Epithelial cell of proximal tubule (primary cell): ENCODE results near the gene PIANP. TPM values are rescaled to one million over a fixed set of nuclear protein-coding genes. Genes with fewer than 3 reads are reported as not detected.

Experiments
- total RNA-seq: library from RNA; depleted of rRNA; stranded (reverse); fragments of >200 nt; gene quantifications from 2 replicates; pipeline ENCODE4 v1.2.3, GENCODE V29; 2015

PIANP gene
- total RNA-seq, 1 donor from 2014 or later: 0.06 TPM

Other genes with a start within 250 kb of the PIANP start
- 6.5 and 17.0 TPM in 2 replicates for gene TAPBPL, start 248.8 kb downstream of the PIANP start, total RNA-seq
- 2.0 and 2.6 TPM in 2 replicates for gene VAMP1, start 230.1 kb downstream of the PIANP start, total RNA-seq
- gene MRPL51, start 207.6 kb downstream of the PIANP start, total RNA-seq: 132 and 156 TPM in 2 replicates
- 74.8 and 109 TPM in 2 replicates for gene NCAPD2, start 206.7 kb downstream of the PIANP start, total RNA-seq
- 6,260 and 7,673 TPM in 2 replicates for gene GAPDH, start 166.3 kb downstream of the PIANP start, total RNA-seq
- gene IFFO1, start 144.8 kb downstream of the PIANP start, total RNA-seq: 7.5 and 11.3 TPM in 2 replicates
- gene NOP2, start 132.5 kb downstream of the PIANP start, total RNA-seq: 43.2 and 66.0 TPM in 2 replicates
- 242 and 346 TPM in 2 replicates for gene CHD4, start 93.4 kb downstream of the PIANP start, total RNA-seq
- 0.81 and 0.94 TPM in 2 replicates for gene LPAR5, start 64.9 kb downstream of the PIANP start, total RNA-seq
- gene ACRBP, start 53.4 kb downstream of the PIANP start, total RNA-seq: 0.58 TPM in 1 of 2 replicates, not detected in the other
- 18.4 and 60.0 TPM in 2 replicates for gene ING4, start 37.7 kb downstream of the PIANP start, total RNA-seq
- 19.9 and 21.9 TPM in 2 replicates for gene ZNF384, start 11.4 kb downstream of the PIANP start, total RNA-seq
- gene COPS7A, start 23.2 kb upstream of the PIANP start, total RNA-seq: 59.2 and 63.5 TPM in 2 replicates
- gene MLF2, start 52.3 kb upstream of the PIANP start, total RNA-seq: 185 and 294 TPM in 2 replicates
- gene PTMS, start 65.5 kb upstream of the PIANP start, total RNA-seq: 91.7 and 266 TPM in 2 replicates
- not detected in 2 replicates for gene LAG3, start 71.7 kb upstream of the PIANP start, total RNA-seq
- 0.07 and 0.75 TPM in 2 replicates for gene CD4, start 88.7 kb upstream of the PIANP start, total RNA-seq
- 1.0 and 1.2 TPM in 2 replicates for gene GPR162, start 121.0 kb upstream of the PIANP start, total RNA-seq
- gene P3H3, start 127.6 kb upstream of the PIANP start, total RNA-seq: 19.1 and 30.4 TPM in 2 replicates
- 0.29 and 4.2 TPM in 2 replicates for gene GNB3, start 140.1 kb upstream of the PIANP start, total RNA-seq
- gene CDCA3, start 150.5 kb upstream of the PIANP start, total RNA-seq: 85.0 and 97.4 TPM in 2 replicates
- gene USP5, start 151.3 kb upstream of the PIANP start, total RNA-seq: 60.5 and 83.8 TPM in 2 replicates
- gene TPI1, start 166.7 kb upstream of the PIANP start, total RNA-seq: 1,445 and 2,208 TPM in 2 replicates
- 9.5 and 17.2 TPM in 2 replicates for gene SPSB2, start 172.5 kb upstream of the PIANP start, total RNA-seq
- gene LRRC23, start 204.0 kb upstream of the PIANP start, total RNA-seq: 3.8 and 14.5 TPM in 2 replicates
- gene ENO2, start 213.8 kb upstream of the PIANP start, total RNA-seq: 47.4 and 97.0 TPM in 2 replicates
- gene ATN1, start 227.1 kb upstream of the PIANP start, total RNA-seq: 17.9 and 19.0 TPM in 2 replicates
- gene RNU7-1, start 243.0 kb upstream of the PIANP start, total RNA-seq: not detected in 2 replicates
- gene C12orf57, start 243.2 kb upstream of the PIANP start, total RNA-seq: 163 and 174 TPM in 2 replicates